ENCODE results near the gene HLX.

Gene HLX

DNA sequence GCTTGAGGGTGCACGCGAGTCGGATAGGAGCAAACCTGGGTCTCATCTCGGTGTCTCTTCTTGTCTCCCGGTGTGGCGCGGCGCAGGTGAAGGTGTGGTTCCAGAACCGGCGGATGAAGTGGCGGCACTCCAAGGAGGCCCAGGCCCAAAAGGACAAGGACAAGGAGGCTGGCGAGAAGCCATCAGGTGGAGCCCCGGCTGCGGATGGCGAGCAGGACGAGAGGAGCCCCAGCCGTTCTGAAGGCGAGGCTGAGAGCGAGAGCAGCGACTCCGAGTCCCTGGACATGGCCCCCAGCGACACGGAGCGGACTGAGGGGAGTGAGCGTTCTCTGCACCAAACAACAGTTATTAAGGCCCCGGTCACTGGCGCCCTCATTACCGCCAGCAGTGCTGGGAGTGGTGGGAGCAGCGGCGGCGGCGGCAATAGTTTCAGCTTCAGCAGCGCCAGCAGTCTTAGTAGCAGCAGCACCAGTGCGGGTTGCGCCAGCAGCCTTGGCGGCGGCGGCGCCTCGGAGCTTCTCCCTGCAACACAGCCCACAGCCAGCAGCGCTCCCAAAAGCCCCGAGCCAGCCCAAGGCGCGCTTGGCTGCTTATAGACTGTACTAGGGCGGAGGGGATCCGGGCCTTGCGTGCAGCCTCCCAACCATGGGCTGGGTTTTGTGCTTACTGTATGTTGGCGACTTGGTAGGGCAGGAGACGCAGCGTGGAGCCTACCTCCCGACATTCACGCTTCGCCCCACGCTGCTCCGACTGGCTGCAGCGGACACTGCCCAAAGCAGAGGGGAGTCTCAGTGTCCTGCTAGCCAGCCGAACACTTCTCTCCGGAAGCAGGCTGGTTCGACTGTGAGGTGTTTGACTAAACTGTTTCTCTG is 5.1 kb downstream of the HLX start:
- no peak for DNase-seq

GRCh38 chr1:220884981-220885918 is 6.0 kb downstream of the HLX start:
- DNase-seq: no peak

DNA sequence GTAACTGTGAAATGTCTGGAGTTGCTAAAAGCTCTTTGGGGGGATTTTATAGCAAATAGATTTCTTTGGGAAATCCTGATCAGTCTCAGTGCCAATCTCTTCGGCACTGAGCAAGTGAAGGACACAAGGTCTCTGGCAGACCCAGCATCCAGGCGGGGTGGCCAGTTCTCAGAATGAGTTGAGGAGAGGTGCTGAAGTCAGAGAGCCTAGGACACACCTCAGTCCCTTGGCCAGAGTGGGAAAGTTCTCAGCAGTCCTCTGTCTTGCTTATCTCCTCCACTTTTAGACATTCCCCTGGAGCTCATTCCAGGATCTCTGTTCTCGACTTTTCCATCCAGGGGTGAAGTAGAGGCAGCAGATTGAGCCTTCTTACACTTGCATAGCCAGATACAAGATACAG is 6.7 kb downstream of the HLX start:
- no peak for DNase-seq

DNA sequence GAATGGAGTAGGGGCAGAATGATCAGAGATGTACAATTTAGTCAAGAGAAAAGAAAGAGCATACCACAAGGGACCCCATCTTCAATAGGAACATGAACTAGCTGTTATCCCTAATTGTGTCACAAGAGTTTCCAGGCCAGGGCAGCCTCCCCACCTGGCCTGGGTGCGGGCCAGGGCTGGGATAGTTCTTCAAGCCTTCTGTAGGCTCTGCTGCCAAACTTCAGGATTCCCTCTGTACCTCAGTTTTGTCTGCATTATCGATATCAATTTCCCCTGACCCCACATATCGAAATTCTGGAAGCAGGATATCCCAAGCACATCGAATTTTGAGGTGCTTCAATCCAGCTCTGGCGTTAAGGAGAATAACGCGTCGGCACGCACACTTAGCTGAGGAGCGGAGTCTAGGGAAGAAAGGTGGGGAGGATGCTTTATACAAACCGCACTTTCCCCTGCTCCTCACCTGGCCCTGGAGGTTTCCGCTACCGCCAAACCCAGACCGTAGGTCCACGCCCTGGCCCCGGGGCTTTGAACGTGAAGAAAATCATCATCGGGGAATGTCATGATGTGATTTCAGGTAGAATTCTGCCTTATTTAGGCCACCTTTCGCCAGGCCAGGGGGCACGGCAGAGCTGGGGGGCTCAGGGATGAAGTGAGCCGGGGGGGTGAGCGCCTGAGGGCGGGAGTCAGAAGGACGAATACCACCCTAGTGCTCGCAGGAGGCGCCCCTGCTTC is 7.4 kb downstream of the HLX start:
- DNase-seq: no peak

DNA sequence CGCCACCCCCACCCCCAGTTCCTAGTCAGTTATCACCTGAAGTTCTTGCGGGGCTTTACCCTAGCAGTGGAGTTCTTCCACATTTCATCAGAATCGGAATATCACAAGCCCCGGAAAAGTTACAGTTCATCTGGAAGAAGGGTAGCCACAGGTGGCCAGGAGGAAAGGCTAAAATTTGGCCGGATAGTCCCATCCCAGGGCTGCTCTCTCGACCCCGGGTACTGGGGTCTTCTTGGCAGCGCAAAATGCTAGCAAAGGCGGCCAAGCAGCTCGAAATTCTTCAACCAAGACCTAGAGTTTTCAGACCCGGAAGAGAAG is 7.9 kb downstream of the HLX start:
- DNase-seq: no peak

GRCh38 chr1:220887520-220888416 is 8.5 kb downstream of the HLX start:
- no peak for DNase-seq

DNA sequence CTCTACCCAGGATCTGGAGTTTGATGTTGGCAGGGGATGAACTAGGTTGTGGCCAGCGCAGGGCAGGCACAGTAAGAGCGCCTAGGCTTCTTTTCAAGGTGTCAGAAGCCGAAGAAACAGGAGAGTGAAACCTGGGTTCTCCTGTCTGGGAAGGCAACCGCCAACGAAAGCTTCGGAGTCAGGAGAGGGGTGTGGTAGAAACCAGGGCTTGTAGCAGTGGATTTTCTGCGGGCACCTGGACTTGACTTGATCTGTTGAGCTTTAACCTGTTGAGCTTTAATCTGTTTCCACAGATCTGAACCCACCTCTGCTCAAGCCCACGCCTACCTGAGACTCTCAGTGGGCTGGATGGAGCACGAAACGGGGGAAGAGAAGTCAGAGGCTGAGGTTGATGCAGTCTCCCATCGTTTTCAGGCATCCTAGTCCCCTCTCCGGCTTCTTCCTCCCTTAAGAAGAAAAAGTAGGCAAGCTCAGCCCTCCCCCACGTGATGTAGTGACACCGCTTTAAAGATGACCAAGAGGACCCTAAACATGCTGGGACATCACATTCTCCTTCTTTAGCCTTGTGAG is 9.3 kb downstream of the HLX start:
- DNase-seq: no peak

- DNase-seq: no peak
These were observed 10.1 kb downstream of the HLX start for GRCh38 chr1:220889333-220889732.

DNA sequence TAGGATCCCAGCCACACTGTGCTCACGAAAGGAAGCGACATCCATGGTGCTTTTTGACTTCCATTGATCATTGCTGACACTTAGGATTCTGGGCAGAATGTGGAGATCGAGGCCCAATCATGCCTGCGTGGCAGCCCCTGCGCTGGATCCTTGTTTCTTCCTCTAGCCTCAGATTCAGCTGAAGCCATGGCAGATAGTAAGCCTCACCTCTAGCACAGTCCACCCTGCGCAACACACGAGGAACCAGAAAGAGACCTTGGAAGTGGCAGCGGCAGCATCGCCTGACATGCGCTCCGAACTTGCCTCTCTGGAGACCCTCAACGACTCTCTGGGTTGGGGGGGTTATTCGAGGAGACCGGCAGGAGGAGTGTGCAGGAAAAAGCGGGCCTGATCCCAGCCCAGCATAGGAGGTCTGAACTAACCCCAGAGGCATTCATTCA is 10.6 kb downstream of the HLX start:
- DNase-seq: no peak

DNA sequence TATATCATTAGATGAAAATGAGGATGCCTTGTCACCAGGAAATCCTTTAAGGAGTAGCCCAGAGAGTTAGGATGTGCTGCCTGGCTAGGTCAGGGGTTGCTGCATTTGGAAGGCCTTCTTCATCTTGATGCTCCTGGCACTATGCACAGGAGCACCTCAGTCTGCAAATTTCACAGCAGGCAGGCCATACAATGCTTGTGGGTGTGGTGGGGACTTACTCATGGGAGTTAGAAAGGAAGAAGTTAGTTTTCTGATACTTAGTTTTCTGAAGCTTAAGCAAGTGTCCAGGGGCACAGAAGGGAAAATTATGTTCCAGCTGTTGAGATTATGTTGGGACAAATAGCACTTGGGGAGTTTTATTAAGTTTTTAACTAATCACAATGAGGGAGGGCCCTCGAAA is 11.4 kb downstream of the HLX start:
- DNase-seq: no peak

- DNase-seq: no peak
These were observed 12.2 kb downstream of the HLX start for GRCh38 chr1:220891224-220892085.

DNA sequence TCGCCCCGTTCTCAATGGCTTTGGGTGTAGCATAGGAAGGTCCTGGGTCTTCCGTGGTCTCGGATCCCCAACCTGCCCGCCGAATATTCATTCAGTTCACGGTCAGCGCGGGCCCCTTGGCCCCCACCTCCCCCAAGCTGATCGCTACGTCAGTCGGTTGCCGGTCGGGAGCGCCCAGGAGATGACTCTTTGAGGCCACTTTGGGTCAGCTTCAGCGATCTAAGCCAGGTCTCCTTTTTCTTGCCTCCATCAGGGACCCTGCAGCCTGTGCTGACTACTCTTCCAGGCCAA is 12.8 kb downstream of the HLX start:
- no peak for DNase-seq

DNA sequence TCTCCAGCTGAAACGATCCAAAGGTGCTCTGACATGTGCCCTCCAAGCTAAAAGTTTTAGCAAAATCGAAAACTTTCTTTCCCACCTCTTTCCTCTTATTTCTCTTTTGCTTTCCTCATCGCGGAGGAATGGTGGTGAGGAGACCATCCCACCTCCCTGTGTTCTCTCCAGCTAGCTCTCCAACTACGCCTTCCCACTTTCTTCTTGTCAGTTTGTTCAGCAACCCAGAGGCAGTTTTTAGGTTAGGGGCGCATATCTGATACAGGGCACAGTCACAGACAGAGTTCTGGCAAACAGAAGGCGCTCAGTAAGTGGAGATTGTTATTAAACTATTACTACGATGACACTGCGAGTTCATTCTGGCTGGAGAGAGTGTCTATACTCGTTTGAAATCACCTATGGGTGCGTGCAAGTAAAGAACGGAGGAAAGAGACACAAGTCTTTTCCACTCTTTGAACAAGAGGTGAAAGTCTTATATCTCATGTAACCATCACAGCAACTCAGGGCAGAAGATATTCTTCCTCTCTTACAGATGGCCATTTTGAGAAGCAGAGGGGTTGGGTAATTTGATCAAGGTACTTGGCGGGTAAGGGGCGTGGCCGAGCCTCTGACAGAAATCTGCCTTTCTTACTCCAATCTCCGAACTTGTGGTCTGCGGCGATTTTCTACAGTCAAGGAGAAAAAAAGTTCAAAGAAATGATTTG is 13.9 kb downstream of the HLX start:
- DNase-seq: no peak

- DNase-seq: no peak
These were observed 14.4 kb downstream of the HLX start for GRCh38 chr1:220893701-220894024.

GRCh38 chr1:220894025-220894923 is 15.0 kb downstream of the HLX start:
- no peak for DNase-seq

GRCh38 chr1:220894924-220895256 is 15.6 kb downstream of the HLX start:
- DNase-seq: no peak

DNA sequence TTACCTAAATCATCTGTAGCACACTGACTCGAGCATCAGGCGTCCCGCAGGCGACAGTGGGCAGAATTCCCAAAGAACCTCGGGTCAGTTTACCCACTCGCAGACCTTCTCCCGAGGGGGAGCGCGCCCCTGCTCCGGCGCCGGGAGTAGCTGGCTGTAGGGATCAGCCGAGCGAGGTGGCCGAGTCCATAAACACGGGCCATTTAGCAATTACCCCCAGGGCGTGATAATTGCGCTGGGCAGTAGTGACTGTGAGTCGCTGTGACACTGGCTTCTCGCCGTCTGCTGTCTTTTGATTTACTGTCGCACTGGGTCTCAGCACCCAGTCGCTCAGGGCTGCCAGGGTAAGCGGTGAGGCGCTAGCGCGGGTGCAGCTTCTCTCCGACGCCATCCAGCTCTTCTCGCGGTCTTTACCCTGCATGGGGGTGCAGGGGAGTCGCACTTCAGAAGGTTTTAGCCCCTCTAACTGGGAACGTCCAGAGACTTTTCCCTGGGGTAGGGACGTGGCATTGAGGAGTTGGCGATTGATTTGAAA is 16.2 kb downstream of the HLX start:
- DNase-seq: no peak

DNA sequence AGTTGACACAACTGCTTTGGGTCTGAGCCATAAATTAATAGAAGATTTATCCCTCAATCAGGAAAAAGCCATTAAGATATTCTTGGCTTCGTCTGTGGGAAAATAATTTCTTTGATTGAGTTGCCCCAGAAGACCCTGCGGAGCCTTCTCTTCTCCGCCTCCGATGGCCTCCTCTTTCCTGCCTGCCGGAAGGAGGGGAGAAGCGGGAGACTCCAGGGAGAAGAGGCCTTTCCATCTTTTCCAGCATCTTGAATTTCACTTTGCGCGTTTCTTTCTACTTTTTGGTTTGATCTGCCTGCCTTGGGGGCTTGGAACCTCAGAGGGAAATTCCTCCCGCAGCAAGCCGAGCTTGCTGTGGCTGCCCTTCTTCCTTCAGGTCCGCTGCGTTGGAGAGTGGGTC is 16.8 kb downstream of the HLX start:
- no peak for DNase-seq

DNA sequence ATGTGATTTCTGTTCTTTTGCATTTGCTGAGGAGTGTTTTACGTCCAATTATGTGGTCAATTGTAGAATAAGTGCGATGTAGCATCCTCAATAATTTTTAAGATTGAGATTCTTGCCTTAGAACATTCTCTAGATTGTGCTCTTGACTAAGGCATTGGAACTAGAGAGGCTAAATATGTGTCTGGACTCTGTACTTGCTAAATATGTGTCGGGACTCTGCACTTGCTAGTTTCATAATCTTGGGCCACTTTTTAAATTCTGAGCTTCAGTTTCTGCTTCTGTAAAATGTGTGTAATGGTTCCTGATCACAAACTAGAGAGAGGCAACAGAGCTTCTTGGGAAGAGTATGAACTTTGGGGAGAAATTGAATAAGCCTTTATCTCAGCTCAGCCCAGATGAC is 21.6 kb downstream of the HLX start:
- DNase-seq: no peak
